Keratinocyte (primary cell): Measurements from ENCODE around the gene THSD8. TPM values are rescaled to one million over a fixed set of nuclear protein-coding genes. Genes with fewer than 3 reads are reported as not detected.

Experiments
- DNase-seq: peaks from one replicate; pipeline ENCODE4 v3.0.0-alpha.2; 2011; ENCODE audit warnings: low read depth, missing footprints, low spot score
- FAIRE-seq: peaks from 2 replicates; lab custom pipeline; 2011; peaks lifted over from hg19 to GRCh38; lab: Jason Lieb, UNC
- H2AFZ ChIP-seq: 2 replicates; pipeline ENCODE4 v1.6.0; 2012; ENCODE audit warnings: low read length, control low read depth, inconsistent platforms; ENCODE audit not compliant: control insufficient read depth
- H3K27ac ChIP-seq: 2 replicates; pipeline ENCODE4 v1.5.1; 2011; ENCODE audit warnings: low read length; ENCODE audit not compliant: control insufficient read depth, insufficient read depth
- H3K27me3 ChIP-seq: 3 replicates; pipeline ENCODE4 v1.6.0; 2011; ENCODE audit warnings: low read length; ENCODE audit not compliant: control insufficient read depth, insufficient read depth; ENCODE audit errors: extremely low read depth
- H3K36me3 ChIP-seq, 2 experiments: 2 replicates in 1 of 2; 3 replicates in 1 of 2; pipeline ENCODE4 v1.5.1; 2011; ENCODE audit warnings: low read length in 2 of 2, mild to moderate bottlenecking in 1 of 2; ENCODE audit not compliant: control insufficient read depth in 2 of 2, insufficient read depth in 2 of 2; ENCODE audit errors: extremely low read depth in 1 of 2
- H3K4me1 ChIP-seq: 3 replicates; pipeline ENCODE4 v1.5.1; 2011; ENCODE audit warnings: low read length; ENCODE audit not compliant: control insufficient read depth, insufficient read depth; ENCODE audit errors: extremely low read depth
- H3K4me2 ChIP-seq: 3 replicates; pipeline ENCODE4 v1.6.0; 2011; ENCODE audit warnings: low read depth, low read length; ENCODE audit not compliant: control insufficient read depth, insufficient read depth; ENCODE audit errors: extremely low read depth
- H3K4me3 ChIP-seq, 3 experiments: fragments of 200-600 bp in 1 of 3; sonication (generic) in 1 of 3; 2 replicates in 2 of 3; 3 replicates in 1 of 3; pipeline ENCODE4 v1.5.1; 2011 to 2016; ENCODE audit warnings: low read length in 3 of 3, mild to moderate bottlenecking in 3 of 3, control low read depth in 2 of 3, inconsistent platforms in 1 of 3, low read depth in 1 of 3, mixed read lengths in 1 of 3, mixed run types in 1 of 3, moderate library complexity in 1 of 3; ENCODE audit not compliant: control insufficient read depth in 2 of 3, insufficient read depth in 2 of 3; ENCODE audit errors: extremely low read depth in 1 of 3
- H3K79me2 ChIP-seq: 2 replicates; pipeline ENCODE4 v1.6.0; 2012; ENCODE audit warnings: low read length; ENCODE audit not compliant: control insufficient read depth, insufficient read depth
- H3K9ac ChIP-seq: 3 replicates; pipeline ENCODE4 v1.6.0; 2011; ENCODE audit warnings: low read length; ENCODE audit not compliant: control insufficient read depth, insufficient read depth; ENCODE audit errors: extremely low read depth
- H3K9me1 ChIP-seq: 3 replicates; pipeline ENCODE4 v1.6.0; 2011; ENCODE audit warnings: low read length; ENCODE audit not compliant: control insufficient read depth, insufficient read depth; ENCODE audit errors: extremely low read depth
- H3K9me3 ChIP-seq: 2 replicates; pipeline ENCODE4 v1.5.1; 2012; ENCODE audit warnings: low read depth, low read length; ENCODE audit not compliant: control insufficient read depth
- H4K20me1 ChIP-seq: 3 replicates; pipeline ENCODE4 v1.6.0; 2011; ENCODE audit warnings: low read length; ENCODE audit not compliant: control insufficient read depth, insufficient read depth; ENCODE audit errors: extremely low read depth
- CTCF ChIP-seq, 3 experiments: IDR thresholded peaks in 1 of 3; conservative IDR thresholded peaks in 1 of 3; optimal IDR thresholded peaks in 1 of 3; 2 replicates in 2 of 3; 3 replicates in 1 of 3; pipeline versions ENCODE3 to v1.5.1; 2011; ENCODE audit warnings: low read length in 3 of 3, mild to moderate bottlenecking in 3 of 3, moderate library complexity in 2 of 3, control low read depth in 1 of 3, inconsistent platforms in 1 of 3; ENCODE audit not compliant: insufficient read depth in 2 of 3; ENCODE audit errors: extremely low read depth in 1 of 3
- EZH2 ChIP-seq: IDR thresholded peaks from one replicate; pipeline ENCODE4 v1.6.1; 2012; ENCODE audit warnings: inconsistent platforms, mild to moderate bottlenecking, low read length, moderate library complexity
- dilution Hi-C: fragments of 300-500 bp; cut with MboI; formaldehyde crosslinking; loops from one replicate; pipeline ENCODE4 v1.7.0; 2020; ENCODE audit warnings: low sequenced_read_pairs; ENCODE audit not compliant: extremely low pct_ligation_motif_present
- polyA plus RNA-seq, 5 experiments: library from polyadenylated mRNA; depleted of rRNA in 3 of 5; stranded (reverse) in 3 of 5; stranded (forward) in 1 of 5; unstranded in 1 of 5; fragments of >200 nt; gene quantifications; 1 replicate in 1 of 5; 2 replicates in 3 of 5; 3 replicates in 1 of 5; pipeline versions ENCODE4 v1.2.1 to v1.2.3, GENCODE V29; 2011 to 2012; ENCODE audit warnings: missing spikeins in 2 of 5, low read depth in 1 of 5, low replicate concordance in 1 of 5

The THSD8 gene
- polyA plus RNA-seq, 1 donor (not counting 4 experiments of a cell fraction or from before 2014, with no cell fraction given) = 6.6 TPM

GRCh38 chr19:12786141-12786870 lies 15.6 kb upstream of the THSD8 start:
- FAIRE-seq (no peak), DNase-seq (no peak)
- Histone ChIP-seq H3K9me3 (no peaks in the 10 kb centered on the region), H3K27me3 (no peaks in the 10 kb centered on the region), H3K36me3 (no peaks in the 10 kb centered on the region), H3K27ac (peak overlapping the region; percentile 81), H4K20me1 (no peaks in the 10 kb centered on the region), H3K4me3 (peak overlapping the region in 1 of 3 experiments; percentile 33), H3K9me1 (no peaks in the 10 kb centered on the region), H3K9ac (peak overlapping the region; percentile 63), H2AFZ (peak overlapping the region; percentile 11), H3K4me1 (peaks cover 77% of the 10 kb centered on the region), H3K79me2 (no peaks in the 10 kb centered on the region), H3K4me2 (peak overlapping the region; percentile 46)
- dilution Hi-C loops = no loop called here
- TF ChIP-seq EZH2 (no peak), CTCF (optimal IDR thresholded peaks at IDR 0.05 in 1 of 3, IDR thresholded peaks at IDR 0.05 in 1 of 3, conservative IDR thresholded peaks at IDR 0.05 in 1 of 3; ENCODE audit: extremely low read depth in 1 of 3, insufficient read depth in 2 of 3, low read length in 3 of 3) (no peak)

GRCh38 chr19:12786952-12787351 lies 14.9 kb upstream of the THSD8 start:
- dilution Hi-C loops = no loop called here
- FAIRE-seq (no peak), DNase-seq (no peak)
- TF ChIP-seq EZH2 = no peak
- no peak for TF ChIP-seq CTCF (optimal IDR thresholded peaks at IDR 0.05 in 1 of 3, IDR thresholded peaks at IDR 0.05 in 1 of 3, conservative IDR thresholded peaks at IDR 0.05 in 1 of 3; ENCODE audit: extremely low read depth in 1 of 3, insufficient read depth in 2 of 3, low read length in 3 of 3)
- H3K9ac ChIP-seq = no peak overlapping the region
- no peaks in the 10 kb centered on the region for H3K27me3 ChIP-seq
- H3K4me1 ChIP-seq = peaks cover 73% of the 10 kb centered on the region
- H3K9me1 ChIP-seq = no peaks in the 10 kb centered on the region
- H4K20me1 ChIP-seq = peaks cover 3% of the 10 kb centered on the region
- no peaks in the 10 kb centered on the region for H3K9me3 ChIP-seq
- no peak overlapping the region for H2AFZ ChIP-seq
- no peaks in the 10 kb centered on the region for H3K36me3 ChIP-seq
- peak overlapping the region; percentile 46 for H3K4me2 ChIP-seq
- H3K27ac ChIP-seq = peak overlapping the region; percentile 81
- H3K79me2 ChIP-seq = peaks cover 6% of the 10 kb centered on the region
- H3K4me3 ChIP-seq = no peak overlapping the region
